ENCODE measurements around the gene CACNA2D2.

DNA sequence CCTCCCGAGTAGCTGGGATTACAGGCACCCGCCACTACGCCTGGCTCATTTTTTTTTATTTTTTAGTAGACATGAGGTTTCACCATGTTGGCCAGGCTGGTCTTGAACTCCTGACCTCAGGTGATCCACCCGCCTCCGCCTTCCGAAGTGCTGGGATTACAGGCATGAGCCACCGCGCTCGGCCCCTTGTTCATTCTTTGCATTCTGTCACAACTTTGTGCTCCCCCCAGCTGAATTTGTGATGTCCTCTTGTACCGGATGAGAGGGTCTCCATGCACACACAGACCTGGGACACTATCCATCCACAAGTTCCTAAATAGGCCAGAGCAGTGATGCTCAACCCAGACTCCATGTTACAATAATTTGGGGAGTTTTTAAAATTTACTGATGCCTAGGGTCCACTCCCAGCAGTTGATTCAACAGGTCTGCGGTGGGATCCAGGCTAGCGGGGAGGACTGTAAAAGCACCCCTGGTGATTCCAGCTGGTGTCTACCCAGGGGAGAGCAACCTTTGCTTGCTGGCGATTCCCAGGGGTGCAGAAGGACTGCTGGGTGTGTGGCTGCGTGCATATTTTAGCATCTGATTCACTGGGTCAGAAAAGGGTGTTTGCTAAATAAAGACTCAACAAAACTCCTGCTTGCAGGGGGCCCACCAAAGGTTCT is 163.8 kb downstream of the CACNA2D2 start:
- TF ChIP-seq EZH2 (IDR thresholded peaks at IDR 0.05; ENCODE audit: low read length, missing control alignments) = no peak
- TF ChIP-seq, protein P1, sequence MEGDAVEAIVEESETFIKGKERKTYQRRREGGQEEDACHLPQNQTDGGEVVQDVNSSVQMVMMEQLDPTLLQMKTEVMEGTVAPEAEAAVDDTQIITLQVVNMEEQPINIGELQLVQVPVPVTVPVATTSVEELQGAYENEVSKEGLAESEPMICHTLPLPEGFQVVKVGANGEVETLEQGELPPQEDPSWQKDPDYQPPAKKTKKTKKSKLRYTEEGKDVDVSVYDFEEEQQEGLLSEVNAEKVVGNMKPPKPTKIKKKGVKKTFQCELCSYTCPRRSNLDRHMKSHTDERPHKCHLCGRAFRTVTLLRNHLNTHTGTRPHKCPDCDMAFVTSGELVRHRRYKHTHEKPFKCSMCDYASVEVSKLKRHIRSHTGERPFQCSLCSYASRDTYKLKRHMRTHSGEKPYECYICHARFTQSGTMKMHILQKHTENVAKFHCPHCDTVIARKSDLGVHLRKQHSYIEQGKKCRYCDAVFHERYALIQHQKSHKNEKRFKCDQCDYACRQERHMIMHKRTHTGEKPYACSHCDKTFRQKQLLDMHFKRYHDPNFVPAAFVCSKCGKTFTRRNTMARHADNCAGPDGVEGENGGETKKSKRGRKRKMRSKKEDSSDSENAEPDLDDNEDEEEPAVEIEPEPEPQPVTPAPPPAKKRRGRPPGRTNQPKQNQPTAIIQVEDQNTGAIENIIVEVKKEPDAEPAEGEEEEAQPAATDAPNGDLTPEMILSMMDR (conservative IDR thresholded peaks at IDR 0.05 in 1 of 2, IDR thresholded peaks at IDR 0.05 in 1 of 2; ENCODE audit: low read depth in 1 of 2, low read length in 2 of 2) = no peak

Data from fibroblast of lung (primary cell).